Activated CD4-positive, alpha-beta memory T cell treated with anti-CD3 and anti-CD28 coated beads for 36 hours (primary cell): ENCODE results near the gene GARIN3. TPM values are rescaled to one million over a fixed set of nuclear protein-coding genes. Genes with fewer than 3 reads are reported as not detected.

Experiments
- CTCF ChIA-PET: fragments of 350-600 bp; sonication (Branson Sonifier 250); formaldehyde crosslinking; loops from one replicate; lab custom pipeline; 2021; ENCODE audit warnings: antibody characterized with exemption, inconsistent platforms; lab: Charles Lee
- POLR2A ChIA-PET: fragments of 350-600 bp; sonication (Branson Sonifier 250); formaldehyde crosslinking; loops from one replicate; lab custom pipeline; 2021; ENCODE audit warnings: antibody characterized with exemption; lab: Charles Lee
- DNase-seq: peaks from one replicate; pipeline ENCODE4 v3.0.0-alpha.2; 2020
- H3K27ac Mint-ChIP-seq: one replicate; pipeline ENCODE4 v1.8.0; 2021; ENCODE audit warnings: mixed read lengths
- H3K27me3 Mint-ChIP-seq: one replicate; pipeline ENCODE4 v1.8.0; 2021; ENCODE audit warnings: mixed read lengths
- H3K36me3 Mint-ChIP-seq: one replicate; pipeline ENCODE4 v1.8.0; 2021; ENCODE audit warnings: mixed read lengths
- H3K4me1 Mint-ChIP-seq: one replicate; pipeline ENCODE4 v1.8.0; 2021; ENCODE audit warnings: low read depth, mixed read lengths
- H3K4me3 Mint-ChIP-seq: one replicate; pipeline ENCODE4 v1.8.0; 2021; ENCODE audit warnings: mild to moderate bottlenecking, mixed read lengths
- H3K9me3 Mint-ChIP-seq: one replicate; pipeline ENCODE4 v1.8.0; 2021; ENCODE audit warnings: mixed read lengths
- intact Hi-C: fragments of 100-400 bp; cut with micrococcal nuclease; formaldehyde crosslinking; loops from one replicate; pipeline ENCODE4 v1.15.1; 2023
- total RNA-seq, 2 experiments: library from RNA; stranded (reverse); gene quantifications; one replicate each; pipeline ENCODE4 v1.2.3, GENCODE V29; 2021

GARIN3 gene
- total RNA-seq, 2 experiments from 2014 or later, result 1.3 to 1.4 TPM

DNA sequence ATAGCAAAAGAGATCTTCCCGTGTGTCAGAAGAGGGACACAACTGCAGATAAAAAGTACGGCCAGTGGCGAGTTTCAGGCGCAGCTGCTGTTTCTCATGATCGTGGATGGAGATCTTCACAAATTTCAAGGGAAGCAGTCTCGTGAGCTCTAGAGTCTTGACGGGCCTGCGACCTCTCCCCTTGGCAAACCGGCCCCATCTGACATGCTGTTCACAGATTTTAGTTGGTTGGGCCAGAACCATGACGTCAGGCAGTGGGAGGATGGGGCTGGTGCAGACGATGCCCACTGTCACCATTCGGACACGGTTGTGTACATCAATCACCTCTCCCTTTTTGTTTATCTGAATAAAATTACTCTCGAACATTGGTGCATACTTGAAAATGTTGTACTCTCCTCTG lies 396 bp downstream of the GARIN3 start:
- H3K36me3 Mint-ChIP-seq, result peaks cover 10% of the 10 kb centered on the region
- H3K9me3 Mint-ChIP-seq, result peaks cover 8% of the 10 kb centered on the region
- peaks cover 85% of the 10 kb centered on the region for H3K4me1 Mint-ChIP-seq
- DNase-seq, result no peak
- H3K27ac Mint-ChIP-seq, result peak overlapping the region; percentile 91
- peak overlapping the region; percentile 0 for H3K4me3 Mint-ChIP-seq
- intact Hi-C loops, result no loop called here
- no peaks in the 10 kb centered on the region for H3K27me3 Mint-ChIP-seq
- CTCF ChIA-PET, result no interaction called here
- POLR2A ChIA-PET, result no interaction called here

DNA sequence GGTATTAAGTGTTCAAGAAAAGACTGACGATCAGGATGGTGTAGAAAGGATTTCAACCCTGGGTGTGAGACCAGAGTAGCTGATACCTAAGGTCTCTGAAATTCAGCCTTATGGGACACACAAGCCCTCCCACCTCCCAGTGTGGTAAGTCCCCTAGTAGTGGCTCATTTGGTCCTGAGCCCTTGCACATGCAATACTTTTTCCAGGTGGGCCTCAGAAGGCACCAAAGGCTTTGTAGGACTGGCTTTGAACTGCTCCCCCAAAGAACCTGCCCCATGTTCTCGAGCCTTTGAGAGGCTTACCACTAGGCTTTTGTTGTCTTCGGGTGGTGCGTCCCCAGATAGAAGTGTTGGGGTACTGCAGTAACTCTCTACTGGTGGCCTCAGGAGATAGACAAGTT lies 803 bp downstream of the GARIN3 start:
- peaks cover 7% of the 10 kb centered on the region for H3K36me3 Mint-ChIP-seq
- DNase-seq, result no peak
- intact Hi-C loops, result no loop called here
- no peak overlapping the region for H3K4me3 Mint-ChIP-seq
- no peaks in the 10 kb centered on the region for H3K27me3 Mint-ChIP-seq
- POLR2A ChIA-PET, result interaction anchor here (0.7 kb wide), 1 partner anchor 95 kb away, joined by 4 read pairs; no protein-coding TSS in a partner anchor
- peaks cover 5% of the 10 kb centered on the region for H3K9me3 Mint-ChIP-seq
- CTCF ChIA-PET, result no interaction called here
- H3K4me1 Mint-ChIP-seq, result peaks cover 83% of the 10 kb centered on the region
- H3K27ac Mint-ChIP-seq, result peak overlapping the region; percentile 91

DNA sequence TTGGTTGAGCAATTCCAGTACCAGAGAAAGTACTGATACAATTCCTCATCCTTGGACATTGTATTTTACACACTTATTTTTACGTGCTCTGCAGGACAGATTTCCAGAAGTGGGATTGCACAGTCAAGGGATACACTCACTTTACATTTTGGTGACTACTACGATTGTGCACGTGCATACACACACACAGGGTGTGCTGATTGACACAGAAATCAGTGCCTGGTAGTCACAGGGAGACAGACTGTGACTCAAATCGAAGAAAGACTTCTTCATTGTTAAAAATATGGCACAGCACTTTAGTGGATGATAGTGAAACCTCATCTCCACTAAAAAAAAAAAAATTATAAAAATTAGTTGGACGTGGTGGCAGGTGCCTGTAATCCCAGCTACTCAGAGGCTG lies 1.5 kb downstream of the GARIN3 start:
- no peaks in the 10 kb centered on the region for H3K27me3 Mint-ChIP-seq
- H3K27ac Mint-ChIP-seq, result peak overlapping the region; percentile 52
- peaks cover 83% of the 10 kb centered on the region for H3K4me1 Mint-ChIP-seq
- DNase-seq, result no peak
- H3K36me3 Mint-ChIP-seq, result peaks cover 3% of the 10 kb centered on the region
- POLR2A ChIA-PET, result interaction anchor here (0.7 kb wide), 1 partner anchor 96 kb away, joined by 4 read pairs; no protein-coding TSS in a partner anchor
- intact Hi-C loops, result no loop called here
- H3K9me3 Mint-ChIP-seq, result no peaks in the 10 kb centered on the region
- H3K4me3 Mint-ChIP-seq, result peak overlapping the region; percentile 3
- CTCF ChIA-PET, result no interaction called here

DNA sequence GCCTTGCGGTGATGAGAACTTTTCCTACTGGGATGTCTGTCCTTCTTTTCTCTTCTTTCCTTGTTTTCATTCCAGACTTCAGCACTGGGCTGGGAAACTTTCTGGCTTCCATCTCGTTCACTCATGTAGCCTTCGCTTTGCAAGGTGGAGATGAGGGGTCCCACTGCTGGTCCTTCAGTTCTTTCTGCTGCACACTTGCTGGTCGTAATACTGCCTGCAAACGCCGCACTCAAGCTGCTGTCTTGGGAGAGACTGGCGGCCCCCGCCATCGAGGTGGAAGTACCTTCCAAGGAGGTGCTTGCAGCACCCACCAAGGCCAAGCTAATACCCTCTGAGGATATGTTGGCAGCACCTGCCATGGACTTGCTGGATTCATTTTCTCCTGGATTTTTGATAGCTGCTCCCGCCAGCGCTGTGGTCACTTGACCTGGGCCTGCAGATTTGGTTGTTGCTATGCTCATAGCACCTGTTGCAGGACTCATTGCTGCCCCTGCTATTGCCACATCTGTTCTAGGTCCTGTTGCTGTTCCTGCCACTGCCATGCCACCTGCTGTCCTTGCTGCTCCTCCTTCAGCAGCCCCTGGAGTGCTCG lies 3.0 kb downstream of the GARIN3 start:
- no peaks in the 10 kb centered on the region for H3K27me3 Mint-ChIP-seq
- H3K27ac Mint-ChIP-seq, result no peak overlapping the region
- H3K36me3 Mint-ChIP-seq, result peaks cover 3% of the 10 kb centered on the region
- DNase-seq, result no peak
- POLR2A ChIA-PET, result no interaction called here
- peaks cover 84% of the 10 kb centered on the region for H3K4me1 Mint-ChIP-seq
- CTCF ChIA-PET, result no interaction called here
- H3K9me3 Mint-ChIP-seq, result no peaks in the 10 kb centered on the region
- no peak overlapping the region for H3K4me3 Mint-ChIP-seq
- intact Hi-C loops, result no loop called here

DNA sequence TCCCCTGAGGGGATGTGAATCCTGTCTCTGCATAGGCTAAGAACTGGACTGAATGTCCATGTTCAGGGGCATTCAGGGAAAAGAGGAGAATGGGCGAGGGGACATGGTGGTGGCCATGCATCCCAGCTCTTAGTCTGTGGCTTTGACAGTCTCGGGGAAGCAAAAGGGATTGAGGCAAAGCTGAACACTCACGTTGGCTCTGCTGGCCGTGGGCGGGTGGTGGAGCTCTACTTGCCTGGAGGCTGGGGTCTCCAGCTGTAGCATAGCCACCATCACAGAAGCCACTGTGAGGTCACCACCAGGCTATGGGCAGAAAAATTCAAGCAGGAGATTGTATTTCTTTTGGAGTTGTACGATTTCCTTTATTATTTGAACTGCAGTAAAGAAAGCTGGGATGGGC lies 4.1 kb downstream of the GARIN3 start:
- Mint-ChIP-seq H3K27ac (no peak overlapping the region), H3K4me3 (no peak overlapping the region), H3K9me3 (no peaks in the 10 kb centered on the region), H3K4me1 (peaks cover 82% of the 10 kb centered on the region), H3K36me3 (peaks cover 3% of the 10 kb centered on the region), H3K27me3 (no peaks in the 10 kb centered on the region)
- CTCF ChIA-PET, result interaction anchor here (1.0 kb wide), 1 partner anchor 62 kb away, joined by 3 read pairs; no protein-coding TSS in a partner anchor
- intact Hi-C loops, result no loop called here
- POLR2A ChIA-PET, result no interaction called here
- no peak for DNase-seq

DNA sequence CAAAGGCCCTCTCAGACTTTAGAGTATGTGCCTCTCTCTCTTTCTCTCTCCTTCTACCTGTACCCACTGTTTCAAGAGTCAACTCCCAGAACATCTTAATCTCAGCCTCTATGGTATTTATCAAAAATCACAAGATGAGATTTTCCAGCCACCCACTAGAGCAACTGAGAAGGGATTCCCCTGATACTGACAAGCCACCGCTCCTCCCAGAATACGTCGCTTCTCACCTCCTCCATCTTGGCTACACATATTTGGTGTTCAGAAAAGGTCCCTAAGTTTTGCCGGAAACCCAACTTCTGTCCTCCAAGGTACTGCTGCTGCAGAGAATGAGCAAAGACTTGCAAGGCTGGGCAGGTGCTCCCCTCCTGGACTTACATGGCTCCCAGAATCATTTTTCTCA lies 6.1 kb downstream of the GARIN3 start:
- peak overlapping the region; percentile 98 for H3K27ac Mint-ChIP-seq
- peaks cover 4% of the 10 kb centered on the region for H3K36me3 Mint-ChIP-seq
- H3K4me3 Mint-ChIP-seq, result peak overlapping the region; percentile 72
- DNase-seq, result peak; percentile 77
- no peaks in the 10 kb centered on the region for H3K9me3 Mint-ChIP-seq
- H3K4me1 Mint-ChIP-seq, result peaks cover 80% of the 10 kb centered on the region
- intact Hi-C loops, result no loop called here
- POLR2A ChIA-PET, result interaction anchor here (1.0 kb wide), 1 partner anchor 27 kb away, joined by 3 read pairs; no protein-coding TSS in a partner anchor
- no peaks in the 10 kb centered on the region for H3K27me3 Mint-ChIP-seq
- CTCF ChIA-PET, result interaction anchor here (1.0 kb wide), 1 partner anchor 12 kb away, joined by 4 read pairs; no protein-coding TSS in a partner anchor

DNA sequence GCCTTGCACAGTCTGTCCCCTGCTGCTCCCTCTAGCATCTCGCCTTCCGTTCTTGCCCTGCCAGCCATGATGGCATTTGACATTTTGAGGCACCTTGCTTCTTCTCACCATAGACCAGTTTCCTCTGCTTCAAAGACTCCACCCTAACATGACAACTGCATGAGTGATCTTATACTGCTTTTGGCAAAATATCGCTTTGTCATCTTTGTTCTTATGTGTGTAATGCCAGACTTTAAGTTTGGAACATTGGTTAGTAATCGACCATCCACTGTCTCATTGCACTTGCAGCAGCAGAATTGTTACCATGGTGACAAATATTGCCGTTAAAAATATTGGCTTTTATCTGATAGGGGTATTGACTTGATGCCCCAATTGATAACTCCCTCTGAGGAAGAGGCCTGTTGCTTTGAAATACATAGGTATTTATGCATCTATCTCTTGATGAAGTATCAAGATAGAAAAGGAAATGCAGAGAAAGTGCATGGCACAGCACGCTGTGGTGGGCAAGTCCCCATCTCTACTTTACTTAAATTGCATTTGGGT lies 6.8 kb downstream of the GARIN3 start:
- intact Hi-C loops, result loop anchor here (1.0 to 5.0 kb wide), 6 partner anchors 8 to 438 kb away; partner anchors contain the start of gene ITK
- peak overlapping the region; percentile 98 for H3K27ac Mint-ChIP-seq
- peak overlapping the region; percentile 72 for H3K4me3 Mint-ChIP-seq
- H3K36me3 Mint-ChIP-seq, result peaks cover 4% of the 10 kb centered on the region
- no peaks in the 10 kb centered on the region for H3K27me3 Mint-ChIP-seq
- no peaks in the 10 kb centered on the region for H3K9me3 Mint-ChIP-seq
- peak; percentile 70 for DNase-seq
- peaks cover 82% of the 10 kb centered on the region for H3K4me1 Mint-ChIP-seq
- POLR2A ChIA-PET, result interaction anchor here (1.0 kb wide), 1 partner anchor 28 kb away, joined by 3 read pairs; no protein-coding TSS in a partner anchor
- CTCF ChIA-PET, result interaction anchor here (1.0 to 1.5 kb wide), 2 partner anchors 8 to 13 kb away, joined by 4 read pairs; no protein-coding TSS in a partner anchor

DNA sequence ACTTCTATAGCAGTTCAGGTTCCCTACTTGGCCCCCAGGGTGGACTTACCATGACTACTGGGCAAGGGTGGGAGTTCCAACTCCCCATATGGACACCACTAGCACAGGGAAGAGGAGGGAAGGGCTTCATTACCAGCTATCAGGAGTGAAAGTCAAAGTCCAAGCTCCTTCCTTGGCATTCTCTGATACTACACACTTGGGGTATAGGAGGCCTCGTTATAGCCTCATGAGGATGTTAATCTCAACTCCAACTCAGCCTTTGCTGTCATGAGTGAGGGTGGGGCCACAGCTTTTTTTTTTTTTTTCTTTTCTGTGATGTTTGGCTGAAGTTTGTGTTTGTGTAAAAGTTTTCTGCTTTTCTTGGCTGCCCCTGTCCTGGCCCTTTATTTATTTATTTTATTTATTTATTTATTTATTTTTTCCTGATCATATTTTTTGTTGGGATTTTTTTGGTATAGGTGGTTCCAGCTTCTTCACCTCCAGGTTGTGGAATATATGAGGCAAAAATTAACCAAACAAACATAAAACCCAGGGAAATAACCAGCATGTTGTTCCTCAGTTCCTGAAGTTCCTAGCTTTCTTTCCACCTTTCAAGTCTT lies 8.7 kb downstream of the GARIN3 start:
- Mint-ChIP-seq H3K36me3 (peaks cover 1% of the 10 kb centered on the region), H3K4me1 (peaks cover 82% of the 10 kb centered on the region), H3K4me3 (peak overlapping the region; percentile 1), H3K27ac (peak overlapping the region; percentile 79), H3K27me3 (no peaks in the 10 kb centered on the region), H3K9me3 (no peaks in the 10 kb centered on the region)
- no peak for DNase-seq
- ChIA-PET POLR2A (interaction anchor here (0.6 to 7.8 kb wide), 7 partner anchors 14 to 202 kb away, joined by 3 to 76 read pairs (median 4); partner anchors contain the start of gene ITK), CTCF (interaction anchor here (0.9 to 1.5 kb wide), 7 partner anchors 8 to 25 kb away, joined by 3 to 17 read pairs (median 3); partner anchors contain the start of gene MED7)
- intact Hi-C loops, result loop anchor here (5.0 kb wide), 2 partner anchors 35 to 440 kb away; no protein-coding TSS in a partner anchor

DNA sequence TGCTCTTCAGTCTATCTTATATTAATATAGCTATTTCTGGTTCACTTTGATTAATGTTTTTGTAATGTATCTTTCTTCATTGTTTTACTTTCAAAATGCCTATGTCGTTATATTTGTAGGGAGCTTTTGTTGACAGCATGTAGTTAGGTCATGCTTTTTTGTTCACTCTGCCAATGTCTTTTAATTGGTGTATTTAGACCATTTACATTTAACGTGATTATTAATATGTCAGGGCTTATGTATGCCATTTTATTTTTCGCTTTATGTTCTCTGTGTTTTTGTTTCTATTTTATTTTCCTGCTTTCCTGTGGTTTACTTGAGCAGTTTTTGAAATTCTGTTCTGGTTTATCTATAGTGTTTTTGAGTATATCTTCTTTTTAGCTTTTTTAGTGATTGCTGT lies 10.8 kb downstream of the GARIN3 start:
- ChIA-PET POLR2A (interaction anchor here (0.9 to 7.8 kb wide), 9 partner anchors 13 to 96 kb away, joined by 3 to 76 read pairs (median 6); partner anchors contain the start of genes ITK and MED7), CTCF (interaction anchor here (0.8 to 2.1 kb wide), 6 partner anchors 12 to 111 kb away, joined by 3 to 9 read pairs (median 3); partner anchors contain the start of genes CYFIP2 and ITK)
- peaks cover 1% of the 10 kb centered on the region for H3K36me3 Mint-ChIP-seq
- H3K4me1 Mint-ChIP-seq, result peaks cover 82% of the 10 kb centered on the region
- no peaks in the 10 kb centered on the region for H3K27me3 Mint-ChIP-seq
- no peaks in the 10 kb centered on the region for H3K9me3 Mint-ChIP-seq
- no peak for DNase-seq
- peak overlapping the region; percentile 96 for H3K27ac Mint-ChIP-seq
- H3K4me3 Mint-ChIP-seq, result peak overlapping the region; percentile 82
- intact Hi-C loops, result loop anchor here (5.0 kb wide), 2 partner anchors 37 to 442 kb away; no protein-coding TSS in a partner anchor

DNA sequence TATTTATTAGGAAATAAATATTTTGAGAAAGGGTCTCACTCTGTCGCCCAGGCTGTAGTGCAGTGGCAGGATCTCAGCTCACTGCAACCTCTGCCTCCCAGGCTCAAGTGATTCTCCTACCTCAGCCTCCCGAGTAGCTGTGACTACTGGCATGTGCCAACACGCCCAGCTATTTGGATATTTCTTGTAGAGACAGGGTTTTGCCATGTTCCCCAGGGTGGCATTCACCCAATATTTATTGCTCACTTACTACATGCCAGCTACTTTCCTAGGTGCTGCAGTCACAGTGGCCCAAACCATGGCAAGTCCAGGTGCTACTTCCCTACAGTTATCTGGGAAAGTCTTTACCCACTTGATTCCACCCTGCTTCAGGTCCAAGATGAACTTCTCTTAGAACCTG lies 15.1 kb downstream of the GARIN3 start:
- ChIA-PET CTCF (interaction anchor here (1.0 to 4.3 kb wide), 4 partner anchors 38 to 157 kb away, joined by 3 to 26 read pairs (median 8); no protein-coding TSS in a partner anchor), POLR2A (interaction anchor here (1.8 to 7.8 kb wide), 2 partner anchors 21 to 30 kb away, joined by 5 to 62 read pairs; partner anchors contain the start of gene ITK)
- H3K4me1 Mint-ChIP-seq, result peaks cover 63% of the 10 kb centered on the region
- intact Hi-C loops, result no loop called here
- no peaks in the 10 kb centered on the region for H3K36me3 Mint-ChIP-seq
- peak overlapping the region; percentile 61 for H3K27ac Mint-ChIP-seq
- DNase-seq, result no peak
- no peaks in the 10 kb centered on the region for H3K27me3 Mint-ChIP-seq
- H3K9me3 Mint-ChIP-seq, result no peaks in the 10 kb centered on the region
- no peak overlapping the region for H3K4me3 Mint-ChIP-seq

DNA sequence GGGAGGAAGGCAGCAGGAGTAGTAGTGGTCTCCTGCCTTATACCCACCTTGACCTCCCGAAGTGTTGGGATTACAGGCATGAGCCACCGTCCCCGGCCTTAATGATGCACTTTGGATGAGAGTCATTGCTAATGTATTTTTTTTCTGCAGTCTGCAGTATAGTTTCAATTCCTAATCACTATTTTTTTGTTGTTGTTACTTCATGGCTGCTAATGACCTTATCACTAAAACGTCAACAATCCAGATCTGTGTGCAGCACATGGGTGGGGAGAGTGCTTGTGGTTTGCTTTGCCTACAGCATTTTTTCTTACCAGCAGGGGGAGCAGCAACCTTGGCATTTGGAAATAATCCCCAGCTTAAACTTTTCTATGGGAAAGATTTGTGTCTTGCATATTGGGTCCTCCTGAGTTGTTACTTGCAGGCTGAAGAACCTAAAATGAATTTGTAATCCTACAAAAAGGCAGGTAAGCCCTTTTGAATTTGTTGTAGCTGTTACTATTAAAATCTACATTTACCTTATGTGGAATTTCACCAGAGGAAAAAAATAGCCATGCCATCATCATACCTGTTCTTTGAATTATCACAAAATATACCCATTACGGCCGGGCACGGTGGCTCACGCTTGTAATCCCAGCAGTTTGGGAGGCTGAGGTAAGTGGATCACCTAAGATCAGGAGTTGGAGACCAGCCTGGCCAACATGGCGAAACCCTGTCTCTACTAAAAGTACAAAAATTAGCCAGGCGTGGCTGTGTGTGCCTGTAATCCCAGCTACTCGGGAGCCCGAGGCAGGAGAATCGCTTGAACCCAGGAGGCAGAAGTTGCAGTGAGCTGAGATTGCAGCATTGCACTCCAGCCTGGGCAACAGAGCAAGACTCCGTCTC lies 17.1 kb downstream of the GARIN3 start:
- intact Hi-C loops, result loop anchor here (1.0 to 10.0 kb wide), 6 partner anchors 31 to 706 kb away; partner anchors contain the start of genes CLINT1 and ITK
- Mint-ChIP-seq H3K27ac (peak overlapping the region; percentile 68), H3K27me3 (no peaks in the 10 kb centered on the region), H3K9me3 (no peaks in the 10 kb centered on the region), H3K36me3 (no peaks in the 10 kb centered on the region), H3K4me3 (peak overlapping the region; percentile 3), H3K4me1 (peaks cover 47% of the 10 kb centered on the region)
- ChIA-PET CTCF (interaction anchor here (0.6 to 4.3 kb wide), 40 partner anchors 9 to 323 kb away, joined by 3 to 34 read pairs (median 6); partner anchors contain the start of genes CYFIP2 and ITK), POLR2A (interaction anchor here (0.9 to 2.0 kb wide), 10 partner anchors 19 to 99 kb away, joined by 3 to 9 read pairs (median 4); partner anchors contain the start of gene ITK)
- peak; percentile 87 for DNase-seq
